ENCODE results near the gene ITPRID2. TPM values are rescaled to one million over a fixed set of nuclear protein-coding genes. Genes with fewer than 3 reads are reported as not detected.

ITPRID2 gene
- polyA plus RNA-seq, 1 donor (not counting 4 experiments of a cell fraction or from before 2014, with no cell fraction given): 146 TPM

DNA sequence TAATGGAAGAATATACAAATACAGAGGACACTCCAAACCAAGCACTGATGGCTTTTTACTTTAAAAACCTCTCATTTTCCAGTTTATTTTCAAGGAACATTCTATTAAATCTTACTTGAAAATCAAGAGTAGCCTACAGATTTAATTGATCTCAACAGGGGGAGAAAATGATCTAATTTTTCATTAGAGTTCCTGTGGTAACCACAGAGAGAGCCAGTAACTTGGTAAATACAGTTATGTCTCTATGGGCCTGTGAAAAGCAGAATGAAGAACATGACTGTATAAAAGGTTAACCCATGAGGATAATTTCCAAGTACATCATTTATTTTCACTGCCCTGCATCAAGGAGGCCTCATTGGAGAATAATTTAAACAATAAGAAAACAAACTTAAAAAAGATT lies 39.8 kb upstream of the ITPRID2 start:
- TF ChIP-seq EZH2 (IDR thresholded peaks at IDR 0.05; ENCODE audit: low read length): no peak
- TF ChIP-seq, protein P1, sequence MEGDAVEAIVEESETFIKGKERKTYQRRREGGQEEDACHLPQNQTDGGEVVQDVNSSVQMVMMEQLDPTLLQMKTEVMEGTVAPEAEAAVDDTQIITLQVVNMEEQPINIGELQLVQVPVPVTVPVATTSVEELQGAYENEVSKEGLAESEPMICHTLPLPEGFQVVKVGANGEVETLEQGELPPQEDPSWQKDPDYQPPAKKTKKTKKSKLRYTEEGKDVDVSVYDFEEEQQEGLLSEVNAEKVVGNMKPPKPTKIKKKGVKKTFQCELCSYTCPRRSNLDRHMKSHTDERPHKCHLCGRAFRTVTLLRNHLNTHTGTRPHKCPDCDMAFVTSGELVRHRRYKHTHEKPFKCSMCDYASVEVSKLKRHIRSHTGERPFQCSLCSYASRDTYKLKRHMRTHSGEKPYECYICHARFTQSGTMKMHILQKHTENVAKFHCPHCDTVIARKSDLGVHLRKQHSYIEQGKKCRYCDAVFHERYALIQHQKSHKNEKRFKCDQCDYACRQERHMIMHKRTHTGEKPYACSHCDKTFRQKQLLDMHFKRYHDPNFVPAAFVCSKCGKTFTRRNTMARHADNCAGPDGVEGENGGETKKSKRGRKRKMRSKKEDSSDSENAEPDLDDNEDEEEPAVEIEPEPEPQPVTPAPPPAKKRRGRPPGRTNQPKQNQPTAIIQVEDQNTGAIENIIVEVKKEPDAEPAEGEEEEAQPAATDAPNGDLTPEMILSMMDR (optimal IDR thresholded peaks at IDR 0.05 in 1 of 3, IDR thresholded peaks at IDR 0.05 in 1 of 3, conservative IDR thresholded peaks at IDR 0.05 in 1 of 3; ENCODE audit: extremely low read depth in 1 of 3, insufficient read depth in 2 of 3, low read length in 3 of 3): no peak
- Histone ChIP-seq H3K27ac (ENCODE audit: control insufficient read depth, insufficient read depth, low read length) (no peak overlapping the region), H3K36me3 (ENCODE audit: control insufficient read depth in 2 of 2, extremely low read depth in 1 of 2, insufficient read depth in 2 of 2, low read length in 2 of 2) (no peaks in the 10 kb centered on the region), H3K4me2 (ENCODE audit: control insufficient read depth, extremely low read depth, insufficient read depth, low read depth, low read length) (no peak overlapping the region), H3K9me3 (ENCODE audit: control insufficient read depth, low read depth, low read length) (no peaks in the 10 kb centered on the region), H3K9me1 (ENCODE audit: control insufficient read depth, extremely low read depth, insufficient read depth, low read length) (no peaks in the 10 kb centered on the region), H3K4me3 (ENCODE audit: control insufficient read depth in 2 of 3, extremely low read depth in 1 of 3, insufficient read depth in 2 of 3, low read depth in 1 of 3, low read length in 3 of 3) (no peak overlapping the region), H3K27me3 (ENCODE audit: control insufficient read depth, extremely low read depth, insufficient read depth, low read length) (no peaks in the 10 kb centered on the region), H2AFZ (ENCODE audit: control insufficient read depth, low read length) (no peak overlapping the region), H3K4me1 (ENCODE audit: control insufficient read depth, extremely low read depth, insufficient read depth, low read length) (no peaks in the 10 kb centered on the region), H3K9ac (ENCODE audit: control insufficient read depth, extremely low read depth, insufficient read depth, low read length) (no peak overlapping the region), H3K79me2 (ENCODE audit: control insufficient read depth, insufficient read depth, low read length) (no peaks in the 10 kb centered on the region), H4K20me1 (ENCODE audit: control insufficient read depth, extremely low read depth, insufficient read depth, low read length) (no peaks in the 10 kb centered on the region)
- dilution Hi-C loops (cut with MboI; ENCODE audit: extremely low pct_ligation_motif_present, low sequenced_read_pairs): no loop called here
- FAIRE-seq: no peak
- DNase-seq (ENCODE audit: low read depth, low spot score): no peak

DNA sequence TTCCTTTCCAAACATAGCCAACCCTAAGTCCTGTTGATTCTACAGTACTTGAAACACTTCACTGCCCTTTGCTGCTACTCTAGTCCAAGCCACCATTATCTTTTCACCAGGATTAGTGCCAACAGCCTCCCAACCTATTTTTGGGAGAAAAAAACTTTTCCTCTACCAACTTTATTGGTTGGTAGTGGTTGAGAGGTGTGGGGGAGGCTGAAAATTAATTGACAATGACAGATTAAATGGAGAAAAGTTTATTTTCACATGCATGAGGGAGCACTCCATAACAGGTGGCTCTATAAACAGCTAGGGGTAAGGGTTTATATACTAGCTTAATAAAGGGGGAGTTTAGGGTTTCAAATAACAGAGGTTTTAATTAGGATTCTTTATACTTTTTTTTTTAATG lies 37.8 kb upstream of the ITPRID2 start:
- H3K9ac ChIP-seq (ENCODE audit: control insufficient read depth, extremely low read depth, insufficient read depth, low read length): no peak overlapping the region
- H2AFZ ChIP-seq (ENCODE audit: control insufficient read depth, low read length): no peak overlapping the region
- H3K27ac ChIP-seq (ENCODE audit: control insufficient read depth, insufficient read depth, low read length): no peak overlapping the region
- H3K27me3 ChIP-seq (ENCODE audit: control insufficient read depth, extremely low read depth, insufficient read depth, low read length): no peaks in the 10 kb centered on the region
- H3K4me2 ChIP-seq (ENCODE audit: control insufficient read depth, extremely low read depth, insufficient read depth, low read depth, low read length): no peak overlapping the region
- H3K36me3 ChIP-seq (ENCODE audit: control insufficient read depth in 2 of 2, extremely low read depth in 1 of 2, insufficient read depth in 2 of 2, low read length in 2 of 2): no peaks in the 10 kb centered on the region
- H3K4me3 ChIP-seq (ENCODE audit: control insufficient read depth in 2 of 3, extremely low read depth in 1 of 3, insufficient read depth in 2 of 3, low read depth in 1 of 3, low read length in 3 of 3): no peak overlapping the region
- FAIRE-seq (no peak), DNase-seq (ENCODE audit: low read depth, low spot score) (no peak)
- TF ChIP-seq EZH2 (IDR thresholded peaks at IDR 0.05; ENCODE audit: low read length): no peak
- TF ChIP-seq, protein P1 (optimal IDR thresholded peaks at IDR 0.05 in 1 of 3, IDR thresholded peaks at IDR 0.05 in 1 of 3, conservative IDR thresholded peaks at IDR 0.05 in 1 of 3; ENCODE audit: extremely low read depth in 1 of 3, insufficient read depth in 2 of 3, low read length in 3 of 3): no peak
- H3K9me1 ChIP-seq (ENCODE audit: control insufficient read depth, extremely low read depth, insufficient read depth, low read length): no peaks in the 10 kb centered on the region
- H3K9me3 ChIP-seq (ENCODE audit: control insufficient read depth, low read depth, low read length): no peaks in the 10 kb centered on the region
- dilution Hi-C loops (cut with MboI; ENCODE audit: extremely low pct_ligation_motif_present, low sequenced_read_pairs): no loop called here
- peaks cover 17% of the 10 kb centered on the region for H3K4me1 ChIP-seq (ENCODE audit: control insufficient read depth, extremely low read depth, insufficient read depth, low read length)
- H4K20me1 ChIP-seq (ENCODE audit: control insufficient read depth, extremely low read depth, insufficient read depth, low read length): no peaks in the 10 kb centered on the region
- no peaks in the 10 kb centered on the region for H3K79me2 ChIP-seq (ENCODE audit: control insufficient read depth, insufficient read depth, low read length)

All from keratinocyte (primary cell).